Cerebellar cortex (tissue), 1 donor: Measurements from ENCODE around the gene MPZL2.

Experiments used
- DNase-seq: peaks from one replicate; pipeline ENCODE4 v3.0.0-alpha.2; 2015; ENCODE audit warnings: low spot score

MPZL2 gene

DNA sequence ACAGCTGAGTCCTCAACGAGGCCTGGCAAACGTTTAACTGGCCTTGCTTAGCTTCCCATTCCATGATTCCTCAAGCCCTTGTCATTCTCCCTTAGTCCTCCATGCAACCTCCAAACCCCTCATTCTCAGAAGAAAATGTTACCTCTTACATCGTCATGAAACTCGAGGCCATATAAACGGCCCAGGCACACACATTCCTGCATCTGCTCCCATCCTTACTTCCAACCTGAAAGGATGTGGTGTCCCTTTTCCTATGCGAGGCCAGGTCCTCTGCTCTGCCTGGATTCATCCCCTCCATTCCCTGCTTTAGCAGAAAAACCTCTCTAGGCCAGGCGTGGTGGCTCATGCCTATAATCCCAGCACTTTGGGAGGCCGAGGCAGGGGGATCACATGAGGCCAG lies 20.9 kb downstream of the MPZL2 start:
- DNase-seq, result no peak

GRCh38 chr11:118241764-118242098 lies 22.4 kb downstream of the MPZL2 start:
- DNase-seq, result no peak

DNA sequence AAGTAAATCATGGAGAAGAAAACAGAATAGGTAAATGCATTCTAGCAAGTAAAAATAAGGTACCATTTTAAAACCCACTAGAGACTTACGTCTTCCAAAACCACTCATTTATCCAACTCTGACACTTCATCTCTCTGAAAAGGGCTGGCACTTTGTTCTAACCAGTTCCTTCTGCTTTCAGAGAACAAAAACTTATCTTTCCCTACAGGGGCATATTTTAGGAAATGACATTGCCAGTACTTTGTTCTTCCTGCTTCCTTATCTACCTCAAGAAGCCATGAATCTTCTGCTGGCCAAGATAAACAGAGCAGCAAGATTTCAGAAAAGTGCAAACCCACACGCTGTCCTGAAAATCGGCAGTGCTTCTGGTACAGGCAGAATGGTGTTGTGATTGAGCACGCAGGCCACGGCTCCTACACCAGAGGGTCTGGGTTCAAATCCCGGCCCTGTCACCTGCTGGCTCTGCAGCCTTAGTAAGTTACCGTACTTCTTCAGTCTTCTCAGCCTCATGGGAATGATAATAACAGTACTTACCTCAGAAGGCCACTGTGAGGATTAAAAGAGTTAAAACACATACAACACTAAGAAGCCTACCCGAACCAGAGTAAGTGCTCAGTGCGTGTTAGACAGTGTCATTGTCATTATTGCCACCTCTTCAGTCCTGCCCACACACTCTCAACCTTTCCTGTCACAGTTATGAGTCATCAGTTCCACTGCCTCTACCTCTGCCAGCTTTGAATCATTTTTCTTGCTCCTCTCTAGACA lies 22.9 kb downstream of the MPZL2 start:
- no peak for DNase-seq

- no peak for DNase-seq
These were observed 24.4 kb downstream of the MPZL2 start for GRCh38 chr11:118239509-118240205.

- DNase-seq, result peak; percentile 18
These were observed 25.2 kb downstream of the MPZL2 start for GRCh38 chr11:118238929-118239328.

- no peak for DNase-seq
These were observed 25.7 kb downstream of the MPZL2 start for GRCh38 chr11:118238421-118238820.

GRCh38 chr11:118236170-118236569 lies 27.9 kb downstream of the MPZL2 start:
- DNase-seq, result no peak

- no peak for DNase-seq
These were observed 29.3 kb downstream of the MPZL2 start for GRCh38 chr11:118234833-118235232.

- no peak for DNase-seq
These were observed 30.2 kb downstream of the MPZL2 start for GRCh38 chr11:118233850-118234249.

DNA sequence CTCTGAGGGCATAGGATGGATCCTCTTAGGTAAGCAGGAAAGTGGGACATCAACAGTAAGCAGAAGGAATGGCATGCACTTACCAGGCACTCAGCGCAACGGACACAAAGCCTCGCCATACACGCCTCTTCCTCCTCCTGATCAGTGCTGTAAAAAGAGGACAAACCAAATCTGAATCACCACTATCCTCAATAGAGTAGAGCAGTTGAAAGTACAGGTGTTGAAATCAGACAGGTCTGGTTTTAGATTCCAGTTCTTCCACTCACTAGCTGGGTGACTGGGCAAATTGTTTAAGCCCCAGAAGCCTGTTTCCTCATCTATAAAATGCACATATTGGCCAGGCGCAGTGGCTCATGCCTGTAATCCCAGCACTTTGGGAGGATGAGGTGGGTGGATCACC lies 30.7 kb downstream of the MPZL2 start:
- no peak for DNase-seq

DNA sequence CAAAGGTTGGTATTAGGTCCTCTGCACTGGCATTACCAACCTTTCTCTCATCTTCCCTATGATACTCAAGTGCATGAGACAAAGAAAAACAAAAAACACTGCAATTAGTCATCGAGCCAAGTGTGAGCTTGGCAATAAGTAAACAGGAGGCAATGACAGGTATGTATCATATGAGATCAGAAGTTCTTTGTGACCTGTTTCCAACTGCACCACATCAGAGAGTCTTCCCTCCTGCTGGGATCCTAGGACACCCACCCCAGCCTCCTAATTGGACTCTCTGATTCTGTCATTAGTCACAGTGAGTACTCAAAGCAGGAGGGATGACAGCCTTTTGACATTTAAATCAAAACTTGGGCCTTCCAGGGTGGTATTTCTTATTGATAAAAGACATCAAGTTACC lies 31.4 kb downstream of the MPZL2 start:
- no peak for DNase-seq

GRCh38 chr11:118231461-118231860 lies 32.6 kb downstream of the MPZL2 start:
- DNase-seq, result no peak

DNA sequence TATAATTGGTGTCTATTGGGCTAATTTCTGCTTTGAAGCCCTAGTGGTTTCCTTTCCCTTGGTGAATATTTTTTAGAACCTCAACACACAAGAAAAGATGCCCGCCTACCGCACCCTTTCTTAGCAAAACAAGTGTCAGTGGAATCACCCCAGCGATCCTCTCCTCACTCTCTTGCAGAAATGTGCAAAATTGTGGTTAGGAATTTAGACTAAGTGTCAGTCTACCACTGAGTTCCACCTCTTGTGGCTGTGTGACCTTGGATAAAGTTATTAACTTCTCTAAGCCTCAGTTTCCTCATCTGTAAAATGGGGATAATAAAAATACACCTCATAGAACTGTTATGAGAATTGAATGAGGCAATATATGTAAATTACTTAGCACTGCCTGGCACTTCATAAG lies 34.0 kb downstream of the MPZL2 start:
- no peak for DNase-seq

- DNase-seq, result no peak
These were observed 34.7 kb downstream of the MPZL2 start for GRCh38 chr11:118229274-118229847.

DNA sequence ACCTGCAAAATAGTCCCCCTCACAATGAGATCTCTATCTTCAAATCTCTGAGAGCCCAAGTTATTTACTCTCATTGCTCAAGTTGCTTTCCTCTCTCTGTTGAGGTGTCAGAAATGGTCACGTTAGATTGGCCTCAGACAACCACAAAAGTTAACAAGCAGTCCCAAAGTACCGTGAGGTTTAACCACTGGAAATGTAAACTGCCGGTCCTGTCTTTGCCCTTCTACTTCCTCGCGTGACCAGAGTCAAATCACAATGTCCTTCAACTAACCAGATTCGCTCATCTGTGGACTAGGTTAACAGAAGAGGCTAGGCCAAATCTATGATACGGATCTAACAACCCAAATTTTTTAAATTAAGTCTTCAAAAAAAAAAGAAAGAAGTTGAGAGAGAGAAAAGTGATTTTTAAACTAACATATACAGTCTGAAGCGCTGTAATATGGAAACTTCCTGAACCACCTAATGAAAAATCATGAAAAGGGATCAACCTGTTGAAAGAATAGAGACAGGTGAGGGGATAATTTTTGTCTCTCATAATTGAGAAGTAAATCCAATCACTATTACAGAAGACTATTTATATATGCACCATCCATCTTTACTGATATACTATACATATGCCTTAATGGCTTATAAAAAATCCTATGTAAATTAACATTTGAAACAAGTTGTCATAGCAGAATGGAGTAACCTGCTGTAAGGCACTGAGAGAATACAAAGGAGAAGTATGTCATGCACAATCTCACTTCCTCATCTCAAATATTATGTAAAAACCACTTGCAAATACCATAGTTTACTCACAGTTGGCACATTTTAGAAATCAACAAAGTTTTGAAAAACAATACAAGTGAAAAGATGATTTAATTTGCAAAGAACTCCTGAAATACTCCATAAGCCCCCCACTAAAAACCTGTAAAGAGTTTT lies 36.0 kb downstream of the MPZL2 start:
- no peak for DNase-seq

DNA sequence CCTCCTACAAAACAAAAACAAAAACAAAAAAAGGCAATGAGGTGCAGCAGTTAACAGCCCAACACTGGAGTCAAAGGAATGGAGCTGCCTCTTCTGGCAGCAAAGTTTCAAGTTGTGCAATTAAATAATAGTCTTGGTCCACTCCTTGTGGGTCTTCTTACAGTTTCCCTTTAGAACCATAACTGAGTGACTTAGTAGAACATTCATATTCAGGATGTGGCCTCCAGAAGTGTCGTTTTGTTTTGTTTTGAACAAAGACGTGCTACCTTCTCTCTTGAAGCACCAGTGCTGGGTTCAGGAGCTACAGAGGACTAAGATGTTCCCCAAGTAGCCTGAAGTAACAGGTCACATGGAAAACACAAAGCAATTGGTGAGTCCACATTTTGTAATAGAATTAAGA lies 37.3 kb downstream of the MPZL2 start:
- no peak for DNase-seq

DNA sequence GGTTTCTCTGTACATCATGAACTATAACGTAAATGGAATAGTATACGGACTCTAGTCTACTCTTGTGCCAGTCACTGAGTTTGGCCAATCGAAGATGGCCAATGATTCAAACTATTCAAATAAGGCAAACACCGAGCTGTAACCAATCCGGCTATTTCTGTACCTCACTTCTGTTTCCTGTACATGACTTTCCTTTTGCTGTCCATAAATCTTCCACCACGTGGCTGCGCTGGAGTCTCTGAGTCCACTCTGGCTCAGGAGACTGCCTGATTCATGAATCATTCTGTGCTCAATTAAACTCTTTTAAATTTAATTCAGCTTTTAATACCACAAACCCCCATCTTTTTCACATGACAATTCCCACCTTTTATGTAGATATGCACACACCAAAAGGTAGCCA lies 37.8 kb downstream of the MPZL2 start:
- no peak for DNase-seq

GRCh38 chr11:118224511-118225188 lies 39.4 kb downstream of the MPZL2 start, which contains the start of gene JAML:
Gene JAML, minus strand, starts transcription at chr11:118225011. Its CDS starts 10,145 bp downstream, at chr11:118214866.
- DNase-seq, result no peak

GRCh38 chr11:118223992-118224391 lies 40.1 kb downstream of the MPZL2 start:
- no peak for DNase-seq

DNA sequence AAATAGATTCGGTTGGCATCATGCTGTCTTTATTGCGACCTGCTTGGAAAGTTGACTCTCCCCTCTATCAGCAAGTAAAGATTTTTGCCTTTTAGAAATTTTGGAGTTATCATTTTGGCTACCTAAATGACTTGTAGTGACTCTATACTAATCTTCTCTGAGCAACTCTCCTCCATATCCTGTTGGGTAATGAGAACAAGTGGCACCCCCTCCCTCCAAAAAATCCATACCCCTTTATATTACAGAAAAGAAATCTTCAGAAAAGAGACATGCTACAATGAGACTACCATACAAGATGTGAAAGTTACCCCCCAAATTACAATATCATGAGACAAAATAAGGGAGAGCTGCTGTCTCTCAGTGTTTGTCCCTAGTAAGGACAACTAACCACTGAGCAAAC lies 40.5 kb downstream of the MPZL2 start:
- no peak for DNase-seq

- no peak for DNase-seq
These were observed 41.7 kb downstream of the MPZL2 start for GRCh38 chr11:118222437-118222836.

DNA sequence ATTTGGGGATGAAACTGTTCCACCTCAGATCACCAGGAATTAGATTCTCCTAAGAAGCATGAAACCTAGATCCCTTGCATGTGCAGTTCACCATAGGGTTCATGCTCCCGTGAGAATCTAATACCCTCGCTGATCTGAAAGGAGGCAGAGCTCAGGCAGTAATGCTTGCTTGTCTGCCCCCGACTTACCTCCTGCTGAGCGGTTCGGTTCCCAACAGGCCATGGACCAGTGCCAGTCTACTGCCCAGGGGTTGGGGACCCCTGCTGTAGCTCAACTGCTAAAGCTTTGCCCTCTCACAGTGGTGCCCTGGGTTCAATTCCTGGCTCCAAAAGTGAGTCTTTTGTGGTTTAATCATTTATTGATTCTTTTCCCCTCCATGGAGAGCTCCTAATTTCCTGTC lies 42.7 kb downstream of the MPZL2 start:
- no peak for DNase-seq
